ENCODE measurements around the gene LRMDA. TPM values are rescaled to one million over a fixed set of nuclear protein-coding genes. Genes with fewer than 3 reads are reported as not detected.
"Not testable (repeated sequence)": the region's sequence is repeated elsewhere in the genome, so short reads cannot be mapped to it uniquely, and the experiment has no call there.

The LRMDA gene
- polyA plus RNA-seq, 2 of the 4 experiments (the other 2 are of a cell fraction) = 4.6 to 5.2 TPM

DNA sequence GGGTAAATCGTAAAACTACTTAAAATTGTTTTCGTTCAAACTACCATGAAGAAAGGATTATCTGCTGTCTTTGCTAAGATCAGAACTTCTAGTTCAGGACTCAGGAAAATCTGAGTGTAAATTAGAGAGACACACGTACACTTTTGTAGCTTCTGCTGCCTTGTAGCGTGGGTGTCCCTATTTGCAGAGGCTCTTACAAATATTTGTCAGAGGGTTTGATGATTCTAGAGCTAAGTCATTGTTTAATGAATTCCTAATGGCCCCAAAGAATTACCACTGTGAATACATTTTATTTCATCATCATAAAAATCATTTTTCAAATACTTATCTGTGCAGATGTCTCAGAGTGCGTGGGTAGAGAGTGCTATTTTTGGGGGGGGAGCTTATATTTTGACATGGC, 314.9 kb downstream of the LRMDA start:
- H3K4me1 ChIP-seq = 0 out of 3 replicates have a peak, but pooled peaks cover 3% of the 10 kb centered on the region
- no peak for TF ChIP-seq ZFP36 (IDR thresholded peaks at IDR 0.05; ENCODE audit: borderline replicate concordance, partially characterized antibody)
- no peak for TF ChIP-seq JUN (IDR thresholded peaks at IDR 0.05)
- no peak for TF ChIP-seq CTCF (IDR thresholded peaks at IDR 0.05)
- TF ChIP-seq SREBF2 (IDR thresholded peaks at IDR 0.05) = no peak
- no peak for TF ChIP-seq GATA3 (IDR thresholded peaks at IDR 0.05; ENCODE audit: borderline replicate concordance)
- TF ChIP-seq MYC (IDR thresholded peaks at IDR 0.05; ENCODE audit: borderline replicate concordance, low read length) = no peak
- no peak for TF ChIP-seq POLR2A (IDR thresholded peaks at IDR 0.05; ENCODE audit: low read length)
- TF ChIP-seq BCL3 (IDR thresholded peaks at IDR 0.05) = no peak
- TF ChIP-seq MAX (IDR thresholded peaks at IDR 0.05) = no peak
- no peak for TF ChIP-seq SMC3 (IDR thresholded peaks at IDR 0.05)
- TF ChIP-seq CHD2 (IDR thresholded peaks at IDR 0.05; ENCODE audit: low read length, partially characterized antibody) = no peak
- TF ChIP-seq TFCP2L1 (CRISPR knock-in tag; IDR thresholded peaks at IDR 0.05) = no peak
- POLR2A ChIA-PET = no interaction called here
- no peak overlapping the region for H3K4me2 ChIP-seq
- no peak overlapping the region for H3K4me3 ChIP-seq
- no peak for DNase-seq (ENCODE audit: low read depth in 1 of 2, low spot score in 1 of 2)
- H3K9me3 ChIP-seq = no peaks in the 10 kb centered on the region
- WGBS (ENCODE audit: missing lambda C conversion rate) = 57% methylated on average over 5 of the region's 5 CpGs
- no peak for FAIRE-seq
- H3K27ac ChIP-seq = no peak overlapping the region
- CTCF ChIA-PET = interaction anchor here (1.3 to 1.5 kb wide), 3 partner anchors 12 to 351 kb away, joined by 3 to 6 read pairs (median 3); no protein-coding TSS in a partner anchor
- ATAC-seq = no peak

DNA sequence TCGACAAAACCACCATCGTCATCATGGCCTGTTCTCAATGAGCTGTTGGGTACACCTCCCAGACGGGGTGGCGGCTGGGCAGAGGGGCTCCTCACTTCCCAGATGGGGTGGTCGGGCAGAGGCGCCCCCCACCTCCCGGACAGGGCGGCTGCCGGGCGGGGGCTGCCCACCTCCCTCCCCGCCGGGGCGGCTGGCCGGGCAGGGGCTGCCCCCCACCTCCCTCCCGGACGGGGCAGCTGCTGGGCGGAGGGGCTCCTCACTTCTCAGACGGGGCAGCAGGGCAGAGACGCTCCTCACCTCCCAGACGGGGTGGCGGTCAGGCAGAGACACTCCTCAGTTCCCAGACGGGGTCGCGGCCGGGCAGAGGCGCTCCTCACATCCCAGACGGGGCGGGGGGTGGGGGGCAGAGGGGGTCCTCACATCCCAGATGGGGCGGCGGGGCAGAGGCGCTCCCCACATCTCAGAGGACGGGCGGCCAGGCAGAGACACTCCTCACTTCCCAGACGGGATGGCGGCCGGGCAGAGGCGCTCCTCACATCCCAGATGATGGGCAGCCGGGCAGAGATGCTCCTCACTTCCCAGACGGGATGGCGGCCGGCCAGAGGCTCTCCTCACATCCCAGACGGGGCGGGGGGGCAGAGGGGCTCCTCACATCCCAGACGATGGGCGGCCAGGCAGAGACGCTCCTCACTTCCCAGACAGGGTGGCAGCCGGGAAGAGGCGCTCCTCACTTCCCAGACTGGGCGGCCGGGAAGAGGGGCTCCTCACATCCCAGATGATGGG, 318.9 kb downstream of the LRMDA start:
- ATAC-seq; H3K9me3 ChIP-seq; FAIRE-seq; H3K4me1 ChIP-seq; H3K4me3 ChIP-seq; POLR2A ChIA-PET; H3K27ac ChIP-seq; DNase-seq (ENCODE audit: low read depth in 1 of 2, low spot score in 1 of 2); CTCF ChIA-PET; H3K4me2 ChIP-seq: not testable (repeated sequence)
- WGBS (ENCODE audit: missing lambda C conversion rate) = 76% methylated on average over 9 of the region's 50 CpGs

GRCh38 chr10:75751232-75751631, 319.8 kb downstream of the LRMDA start:
- Histone ChIP-seq H3K4me1 (0 out of 3 replicates have a peak, but pooled peaks cover 1% of the 10 kb centered on the region), H3K27ac (no peak overlapping the region), H3K9me3 (no peaks in the 10 kb centered on the region), H3K4me2 (no peak overlapping the region), H3K4me3 (no peak overlapping the region)
- no peak for ATAC-seq
- TF ChIP-seq CBX8 (IDR thresholded peaks at IDR 0.05) (no peak), EP300 (IDR thresholded peaks at IDR 0.05) (no peak), CBX2 (IDR thresholded peaks at IDR 0.05; ENCODE audit: borderline replicate concordance, low read depth) (no peak)
- TF ChIP-seq, protein P1, sequence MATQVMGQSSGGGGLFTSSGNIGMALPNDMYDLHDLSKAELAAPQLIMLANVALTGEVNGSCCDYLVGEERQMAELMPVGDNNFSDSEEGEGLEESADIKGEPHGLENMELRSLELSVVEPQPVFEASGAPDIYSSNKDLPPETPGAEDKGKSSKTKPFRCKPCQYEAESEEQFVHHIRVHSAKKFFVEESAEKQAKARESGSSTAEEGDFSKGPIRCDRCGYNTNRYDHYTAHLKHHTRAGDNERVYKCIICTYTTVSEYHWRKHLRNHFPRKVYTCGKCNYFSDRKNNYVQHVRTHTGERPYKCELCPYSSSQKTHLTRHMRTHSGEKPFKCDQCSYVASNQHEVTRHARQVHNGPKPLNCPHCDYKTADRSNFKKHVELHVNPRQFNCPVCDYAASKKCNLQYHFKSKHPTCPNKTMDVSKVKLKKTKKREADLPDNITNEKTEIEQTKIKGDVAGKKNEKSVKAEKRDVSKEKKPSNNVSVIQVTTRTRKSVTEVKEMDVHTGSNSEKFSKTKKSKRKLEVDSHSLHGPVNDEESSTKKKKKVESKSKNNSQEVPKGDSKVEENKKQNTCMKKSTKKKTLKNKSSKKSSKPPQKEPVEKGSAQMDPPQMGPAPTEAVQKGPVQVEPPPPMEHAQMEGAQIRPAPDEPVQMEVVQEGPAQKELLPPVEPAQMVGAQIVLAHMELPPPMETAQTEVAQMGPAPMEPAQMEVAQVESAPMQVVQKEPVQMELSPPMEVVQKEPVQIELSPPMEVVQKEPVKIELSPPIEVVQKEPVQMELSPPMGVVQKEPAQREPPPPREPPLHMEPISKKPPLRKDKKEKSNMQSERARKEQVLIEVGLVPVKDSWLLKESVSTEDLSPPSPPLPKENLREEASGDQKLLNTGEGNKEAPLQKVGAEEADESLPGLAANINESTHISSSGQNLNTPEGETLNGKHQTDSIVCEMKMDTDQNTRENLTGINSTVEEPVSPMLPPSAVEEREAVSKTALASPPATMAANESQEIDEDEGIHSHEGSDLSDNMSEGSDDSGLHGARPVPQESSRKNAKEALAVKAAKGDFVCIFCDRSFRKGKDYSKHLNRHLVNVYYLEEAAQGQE (IDR thresholded peaks at IDR 0.05) = no peak
- POLR2A ChIA-PET = no interaction called here
- CTCF ChIA-PET = no interaction called here
- DNase-seq (ENCODE audit: low read depth in 1 of 2, low spot score in 1 of 2) = no peak
- WGBS (ENCODE audit: missing lambda C conversion rate) = 98% methylated on average over 1 of the region's 6 CpGs
- FAIRE-seq = no peak

Data from A549 (cell line).